Neural cell (in vitro differentiated cells): ENCODE measurements around the gene BMP7. TPM values are rescaled to one million over a fixed set of nuclear protein-coding genes. Genes with fewer than 3 reads are reported as not detected.

ENCODE experiments used
- H2AFZ ChIP-seq: fragments of 200-600, 300-800 bp; sonication (generic), shearing (Covaris generic); 2 replicates; pipeline ENCODE4 v1.6.0; 2014; ENCODE audit warnings: low read depth, mild to moderate bottlenecking, antibody characterized with exemption, low read length, moderate library complexity
- H3F3A ChIP-seq: fragments of 200-600 bp; shearing (Covaris generic); 2 replicates; pipeline ENCODE4 v1.6.1; 2016; ENCODE audit warnings: mild to moderate bottlenecking, moderate library complexity, mixed read lengths, antibody characterized with exemption, low read length; ENCODE audit not compliant: insufficient read depth, poor library complexity, severe bottlenecking
- H3K27ac ChIP-seq: fragments of 200-600, 300-800 bp; sonication (generic), shearing (Covaris generic); 2 replicates; pipeline ENCODE4 v1.5.1; 2014; ENCODE audit warnings: mild to moderate bottlenecking, low read length, moderate library complexity
- H3K27me3 ChIP-seq: fragments of 300-800, 200-600 bp; sonication (generic), shearing (Covaris generic); 2 replicates; pipeline ENCODE4 v1.6.0; 2014; ENCODE audit warnings: mild to moderate bottlenecking, low read depth, low read length, moderate library complexity; ENCODE audit not compliant: insufficient read depth
- H3K36me3 ChIP-seq: fragments of 300-800, 200-600 bp; sonication (generic), shearing (Covaris generic); 2 replicates; pipeline ENCODE4 v1.5.1; 2014; ENCODE audit warnings: mild to moderate bottlenecking, antibody characterized with exemption, low read length, moderate library complexity; ENCODE audit not compliant: insufficient read depth
- H3K4me2 ChIP-seq: fragments of 300-800, 200-600 bp; sonication (generic), shearing (Covaris generic); 2 replicates; pipeline ENCODE4 v1.6.0; 2014; ENCODE audit warnings: mild to moderate bottlenecking, low read length
- H3K4me3 ChIP-seq: fragments of 300-800, 200-600 bp; sonication (generic), shearing (Covaris generic); 2 replicates; pipeline ENCODE4 v1.5.1; 2014; ENCODE audit warnings: mild to moderate bottlenecking, low read length, moderate library complexity
- H3K79me2 ChIP-seq: fragments of 200-600 bp; shearing (Covaris generic); replicated peaks from 2 replicates; pipeline ENCODE4 v1.6.0; 2014; ENCODE audit warnings: mild to moderate bottlenecking, low read length, moderate library complexity; ENCODE audit not compliant: insufficient read depth
- H3K9ac ChIP-seq: fragments of 300-800, 200-600 bp; sonication (generic), shearing (Covaris generic); 2 replicates; pipeline ENCODE4 v1.6.1; 2016; ENCODE audit warnings: mild to moderate bottlenecking, low read length, mixed read lengths
- H3K9me2 ChIP-seq: fragments of 200-600 bp; shearing (Covaris generic); 2 replicates; pipeline ENCODE4 v1.6.1; 2016; ENCODE audit warnings: mild to moderate bottlenecking, low read length, mixed read lengths; ENCODE audit not compliant: insufficient read depth
- H3K9me3 ChIP-seq: fragments of 200-600, 300-800 bp; sonication (generic), shearing (Covaris generic); 2 replicates; pipeline ENCODE4 v1.6.1; 2016; ENCODE audit warnings: mild to moderate bottlenecking, mixed run types, low read length, moderate library complexity, mixed read lengths
- H4K20me1 ChIP-seq: fragments of 200-600 bp; shearing (Covaris generic); 2 replicates; pipeline ENCODE4 v1.6.1; 2016; ENCODE audit warnings: mild to moderate bottlenecking, mixed run types; ENCODE audit not compliant: insufficient read depth
- CTCF ChIP-seq: fragments of 450-650 bp; IDR thresholded peaks from 2 replicates; pipeline ENCODE4 v1.5.1; 2014; ENCODE audit warnings: antibody characterized with exemption, mild to moderate bottlenecking, moderate library complexity; ENCODE audit not compliant: poor library complexity, severe bottlenecking
- EP300 ChIP-seq: fragments of 450-650 bp; conservative IDR thresholded peaks from 2 replicates; pipeline ENCODE4 v1.6.1; 2014; ENCODE audit warnings: antibody characterized with exemption, mild to moderate bottlenecking, moderate library complexity; ENCODE audit not compliant: poor library complexity, severe bottlenecking
- EZH2 ChIP-seq: fragments of 200-600, 300-800 bp; shearing (Covaris generic), sonication (generic); IDR thresholded peaks from 2 replicates; pipeline ENCODE4 v1.6.1; 2014; ENCODE audit warnings: antibody characterized with exemption, low read length, borderline replicate concordance, mild to moderate bottlenecking; ENCODE audit not compliant: insufficient read depth, poor library complexity, severe bottlenecking
- MXI1 ChIP-seq: fragments of 450-650 bp; conservative IDR thresholded peaks from 2 replicates; pipeline ENCODE4 v1.6.1; 2014; ENCODE audit warnings: antibody characterized with exemption, mild to moderate bottlenecking; ENCODE audit not compliant: poor library complexity, severe bottlenecking
- POLR2AphosphoS5 ChIP-seq: IDR thresholded peaks from 2 replicates; pipeline ENCODE4 v1.6.1; 2012
- RAD21 ChIP-seq: fragments of 450-650 bp; conservative IDR thresholded peaks from 2 replicates; pipeline ENCODE4 v1.6.1; 2014; ENCODE audit warnings: antibody characterized with exemption, mild to moderate bottlenecking, moderate library complexity
- REST ChIP-seq: IDR thresholded peaks from 2 replicates; pipeline ENCODE4 v1.6.1; 2012; ENCODE audit warnings: borderline replicate concordance
- SMC3 ChIP-seq: fragments of 450-650 bp; conservative IDR thresholded peaks from 2 replicates; pipeline ENCODE4 v1.6.1; 2014; ENCODE audit warnings: antibody characterized with exemption, mild to moderate bottlenecking, moderate library complexity; ENCODE audit not compliant: poor library complexity
- TAF1 ChIP-seq: IDR thresholded peaks from 2 replicates; pipeline ENCODE4 v1.6.1; 2012; ENCODE audit warnings: low read depth
- polyA plus RNA-seq: library from polyadenylated mRNA; depleted of rRNA; stranded (reverse); fragments of >200 nt; gene quantifications from 2 replicates; pipeline ENCODE4 v1.2.3, GENCODE V29; 2014

Gene BMP7
- polyA plus RNA-seq, 1 donor from 2014 or later, result 3.6 TPM

GRCh38 chr20:57210911-57211280, 55.5 kb downstream of the BMP7 start:
- H3K27me3 ChIP-seq, result no peaks in the 10 kb centered on the region
- no peaks in the 10 kb centered on the region for H3K79me2 ChIP-seq
- no peaks in the 10 kb centered on the region for H4K20me1 ChIP-seq
- no peak overlapping the region for H3K4me3 ChIP-seq
- no peak overlapping the region for H2AFZ ChIP-seq
- no peaks in the 10 kb centered on the region for H3K9me3 ChIP-seq
- H3K9me2 ChIP-seq, result no peaks in the 10 kb centered on the region
- H3K36me3 ChIP-seq, result no peaks in the 10 kb centered on the region
- H3K9ac ChIP-seq, result no peak overlapping the region
- TF ChIP-seq RAD21, result no peak
- no peaks in the 10 kb centered on the region for H3F3A ChIP-seq
- no peak overlapping the region for H3K27ac ChIP-seq
- H3K4me2 ChIP-seq, result no peak overlapping the region

GRCh38 chr20:57210054-57210910, 56.2 kb downstream of the BMP7 start:
- H3K9me2 ChIP-seq, result no peaks in the 10 kb centered on the region
- H3K79me2 ChIP-seq, result no peaks in the 10 kb centered on the region
- no peaks in the 10 kb centered on the region for H3K27me3 ChIP-seq
- H3K4me3 ChIP-seq, result no peak overlapping the region
- no peak overlapping the region for H3K4me2 ChIP-seq
- H3K36me3 ChIP-seq, result no peaks in the 10 kb centered on the region
- H3K9me3 ChIP-seq, result no peaks in the 10 kb centered on the region
- TF ChIP-seq CTCF (no peak), EZH2 (no peak), TAF1 (no peak), EP300 (no peak), RAD21 (no peak), REST (no peak), SMC3 (no peak), MXI1 (no peak), POLR2AphosphoS5 (no peak)
- no peak overlapping the region for H2AFZ ChIP-seq
- no peak overlapping the region for H3K9ac ChIP-seq
- no peak overlapping the region for H3K27ac ChIP-seq
- no peaks in the 10 kb centered on the region for H3F3A ChIP-seq
- H4K20me1 ChIP-seq, result no peaks in the 10 kb centered on the region
